Stimulated activated CD4-positive, alpha-beta T cell treated with anti-CD3 and anti-CD28 coated beads, TNF-alpha, amount 100 ng/mL, for 48 hours (primary cell): ENCODE results near the gene BMP6.

Experiments used
- DNase-seq, 3 donors: peaks; one replicate each; pipeline ENCODE4 v3.0.0-alpha.2; 2020; ENCODE audit warnings: low read depth in 3 of 3

The BMP6 gene

DNA sequence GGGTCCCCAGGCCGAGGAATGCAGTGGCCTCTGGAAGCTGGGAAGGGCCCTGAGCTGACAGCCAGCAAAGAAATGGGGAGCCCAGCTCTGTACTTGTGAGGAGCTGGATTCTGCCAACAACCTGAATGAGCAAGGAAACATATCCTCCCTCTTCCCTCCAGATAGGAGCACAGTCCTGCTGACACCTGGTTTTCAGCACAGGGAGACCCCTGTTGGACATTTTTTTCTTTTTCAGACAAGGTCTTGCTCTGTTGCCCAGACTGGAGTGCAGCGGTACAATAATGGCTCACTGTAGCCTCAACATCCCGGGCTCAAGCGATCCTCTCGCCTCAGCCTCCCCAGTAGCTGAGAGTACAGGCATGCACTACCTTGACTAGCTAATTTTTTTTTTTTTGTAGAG lies 21.5 kb downstream of the BMP6 start:
- no peak for DNase-seq

DNA sequence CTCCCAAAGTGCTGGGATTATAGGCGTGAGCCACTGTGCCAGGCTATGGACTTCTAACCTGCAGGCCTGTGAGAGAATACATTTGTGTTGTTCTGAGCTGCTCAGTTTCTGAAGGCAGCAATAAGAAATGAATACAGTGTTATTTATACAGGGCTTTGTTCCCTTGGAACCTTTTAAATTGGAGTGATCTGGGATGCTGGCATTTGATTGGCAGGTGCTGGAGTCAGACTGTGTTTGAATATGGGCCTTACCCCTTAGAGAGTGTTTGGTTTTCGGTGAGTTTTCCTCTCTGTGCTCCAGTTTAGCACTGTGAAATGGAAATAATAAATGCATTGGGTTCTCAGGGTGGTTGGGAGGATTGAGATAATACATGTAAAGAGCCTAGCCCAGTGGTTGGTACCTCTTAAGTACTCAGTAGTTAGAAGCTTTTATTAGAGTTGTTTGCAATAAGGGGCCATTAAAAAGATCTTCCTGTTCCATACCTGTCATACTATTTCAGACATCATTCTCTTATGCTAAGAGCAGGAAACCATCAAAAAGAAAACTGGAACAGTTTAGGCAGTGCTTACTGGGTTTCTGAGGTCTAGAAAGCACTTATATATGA lies 22.1 kb downstream of the BMP6 start:
- DNase-seq = no peak

DNA sequence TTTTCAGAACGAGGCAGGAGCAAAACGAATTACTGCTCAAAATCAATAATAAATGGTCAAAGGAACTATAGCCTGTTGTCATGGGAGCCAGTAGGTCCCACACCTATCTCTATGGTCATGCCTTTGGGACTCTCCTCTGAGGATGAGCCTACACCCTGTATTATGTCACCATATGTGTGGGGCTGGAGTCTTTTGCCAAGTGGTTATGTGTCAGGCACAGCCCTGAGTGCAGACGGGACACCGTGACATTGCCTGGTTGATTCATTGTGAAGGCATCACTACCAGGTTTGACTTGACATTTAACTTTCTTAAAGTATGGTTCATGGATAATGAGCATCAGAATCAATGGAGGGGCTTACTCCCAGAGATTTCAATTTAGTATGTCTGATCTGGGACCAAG lies 23.6 kb downstream of the BMP6 start:
- no peak for DNase-seq

DNA sequence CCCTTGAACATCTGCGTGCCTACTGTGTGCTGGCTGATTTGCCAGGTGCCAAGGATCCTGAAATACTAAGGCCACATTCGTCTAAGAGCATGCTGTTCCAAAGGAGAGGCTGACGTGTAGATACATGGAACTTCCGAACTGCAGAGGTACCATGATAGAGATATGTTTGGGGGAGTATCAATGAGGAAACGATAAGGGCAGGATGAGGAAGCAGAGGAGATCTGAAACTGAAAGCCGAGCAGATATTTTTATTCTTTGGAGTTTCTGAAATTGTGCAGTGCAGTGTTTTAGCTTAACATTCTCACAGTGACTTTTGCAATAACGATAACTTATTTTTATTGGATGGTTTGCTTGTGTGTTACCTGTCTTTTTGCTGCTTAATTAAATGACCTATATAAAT lies 24.3 kb downstream of the BMP6 start:
- no peak for DNase-seq

DNA sequence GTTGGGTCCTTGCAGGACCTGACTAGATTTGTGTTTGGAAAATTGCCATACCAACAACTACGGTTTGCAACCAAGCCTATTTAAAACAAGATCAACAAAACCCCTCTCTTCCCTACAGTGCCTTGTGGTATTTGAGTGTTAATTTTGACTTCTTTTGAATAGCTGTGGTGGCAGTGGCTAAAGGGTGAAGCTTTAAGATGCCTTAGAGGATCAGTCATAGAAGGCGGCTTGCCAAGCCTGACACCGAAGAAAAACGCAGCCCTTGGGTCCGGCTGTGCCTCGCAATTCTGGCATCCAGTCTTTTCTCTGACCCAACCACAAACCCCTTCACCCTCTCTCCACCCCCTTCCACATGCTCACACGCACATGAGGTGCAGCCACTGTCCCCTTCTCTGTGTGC lies 32.6 kb downstream of the BMP6 start:
- no peak for DNase-seq

DNA sequence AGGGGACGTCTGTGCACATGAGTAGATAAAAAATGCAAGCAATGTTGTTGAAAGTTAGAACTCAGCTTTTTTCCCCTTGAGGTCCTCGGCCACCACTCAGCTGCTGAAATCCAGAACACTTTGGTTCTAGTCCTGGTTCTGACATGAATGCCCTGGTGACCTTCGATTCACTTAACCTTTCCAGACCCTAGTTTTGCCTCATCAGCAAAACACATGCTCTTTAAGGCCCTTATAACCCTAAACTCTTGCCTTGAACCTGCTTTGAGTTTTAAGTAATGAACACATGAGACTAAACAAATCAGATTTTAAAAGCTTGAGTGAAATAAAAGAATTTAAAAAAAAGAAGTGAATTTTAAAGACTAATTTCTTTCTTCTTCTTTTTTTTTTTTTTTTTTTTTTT lies 33.4 kb downstream of the BMP6 start:
- DNase-seq = no peak

DNA sequence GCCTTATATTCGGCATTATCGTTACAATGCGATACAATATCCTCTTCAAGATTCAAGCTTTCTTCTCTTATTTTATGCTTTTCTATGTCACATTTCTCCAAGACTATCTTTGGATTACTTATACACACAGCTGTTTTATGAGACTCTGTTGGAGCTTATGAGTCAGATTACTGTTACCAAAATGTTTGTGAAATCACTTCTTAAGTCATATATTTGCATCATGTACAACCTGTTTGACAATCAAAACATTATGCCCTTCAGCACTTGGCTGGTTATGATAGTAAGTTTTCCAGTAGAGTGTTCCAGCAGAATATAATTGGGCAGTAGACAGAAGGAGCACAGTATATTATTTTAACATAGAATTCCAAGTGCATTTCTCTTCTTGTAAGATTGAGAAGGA lies 35.2 kb downstream of the BMP6 start:
- no peak for DNase-seq

DNA sequence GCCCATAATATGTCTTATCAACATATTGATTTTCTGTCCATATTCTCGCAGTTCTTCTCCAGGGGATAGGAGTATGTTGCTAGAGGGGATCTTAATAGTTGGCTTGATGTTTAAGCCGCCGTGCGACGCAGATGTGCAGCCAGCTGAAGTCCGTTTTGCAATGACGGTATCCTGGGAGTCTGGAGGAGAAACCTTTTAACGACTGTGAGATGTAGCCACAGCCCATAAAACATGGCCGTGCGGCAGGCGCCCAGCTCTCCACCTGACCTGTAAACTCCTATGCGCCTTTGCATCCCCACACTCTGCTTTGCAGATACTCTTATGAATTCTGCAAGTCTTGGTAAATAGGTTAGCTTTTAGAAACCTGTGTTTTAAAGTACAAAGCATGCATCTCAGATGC lies 36.9 kb downstream of the BMP6 start:
- DNase-seq = no peak

DNA sequence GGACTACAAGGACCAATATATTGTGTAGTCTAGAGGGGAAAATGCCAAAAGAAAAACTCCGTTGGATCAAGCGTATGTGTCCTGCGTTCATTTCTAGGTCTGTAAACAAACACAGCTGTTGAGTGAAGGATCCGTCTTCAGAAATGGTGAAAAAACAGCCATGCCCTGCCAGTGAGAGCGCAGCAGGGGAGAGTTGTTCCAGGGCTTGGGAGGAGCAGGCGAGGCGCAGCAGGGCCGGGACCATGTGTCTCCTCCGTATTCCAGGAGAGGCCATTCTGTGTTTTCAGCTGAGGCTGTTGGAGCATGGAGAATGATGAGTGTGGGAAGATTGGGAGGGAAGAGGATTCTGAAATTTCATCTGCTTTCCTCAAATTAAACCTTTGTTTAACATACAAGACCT lies 38.0 kb downstream of the BMP6 start:
- DNase-seq = no peak

DNA sequence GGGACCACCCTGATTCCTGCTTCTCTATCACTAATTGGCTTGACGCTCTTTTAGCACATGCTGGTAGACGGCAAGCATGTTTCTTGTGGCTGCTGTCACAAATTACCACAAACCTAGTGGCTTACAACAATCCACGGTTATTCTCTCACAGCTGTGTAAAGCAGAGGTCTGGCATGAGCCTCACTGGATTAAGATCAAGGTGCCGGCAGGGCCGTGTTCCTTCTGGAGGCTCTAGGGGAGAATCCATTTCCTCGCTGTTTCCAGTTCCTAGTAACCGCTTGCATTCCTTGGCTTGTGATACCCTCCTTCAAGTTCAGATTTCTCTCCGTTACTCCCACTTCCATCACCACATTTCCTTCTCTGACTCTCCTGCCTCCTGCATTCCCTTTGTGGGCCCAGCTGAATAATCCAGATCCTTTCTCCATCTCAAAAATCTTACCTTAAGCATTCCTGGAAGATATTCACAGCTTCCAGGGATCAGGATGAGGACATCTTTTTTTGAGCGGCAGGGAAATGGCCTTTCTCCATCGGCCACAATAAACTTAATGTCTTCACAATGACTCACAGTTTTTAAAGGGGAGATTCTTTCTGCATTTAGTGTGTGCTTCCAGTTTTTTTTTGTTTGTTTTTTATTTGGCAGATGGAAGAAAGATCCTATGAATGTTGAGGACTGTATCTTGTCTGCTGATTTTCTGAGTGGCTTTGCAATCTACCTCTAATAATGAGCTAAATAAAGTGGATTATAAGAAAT lies 39.9 kb downstream of the BMP6 start:
- DNase-seq = no peak

DNA sequence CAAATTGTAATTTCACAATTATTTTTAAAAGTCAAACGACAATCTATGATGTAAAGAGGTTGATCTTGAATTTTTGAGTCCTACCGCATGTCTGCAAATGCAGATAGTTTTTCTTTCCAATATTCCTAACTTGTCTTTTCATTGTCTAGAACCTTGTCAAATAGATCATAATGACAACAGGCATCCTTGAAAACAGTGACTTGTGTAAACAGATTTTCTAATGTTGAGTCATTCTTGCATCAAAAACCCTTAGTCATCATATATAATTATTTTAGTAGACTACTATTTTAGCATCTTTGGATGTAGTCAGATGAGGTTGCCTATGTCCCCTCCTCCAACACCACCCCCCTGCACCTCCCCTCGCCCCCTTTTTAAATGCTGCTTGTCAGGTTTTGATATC lies 43.8 kb downstream of the BMP6 start:
- no peak for DNase-seq

DNA sequence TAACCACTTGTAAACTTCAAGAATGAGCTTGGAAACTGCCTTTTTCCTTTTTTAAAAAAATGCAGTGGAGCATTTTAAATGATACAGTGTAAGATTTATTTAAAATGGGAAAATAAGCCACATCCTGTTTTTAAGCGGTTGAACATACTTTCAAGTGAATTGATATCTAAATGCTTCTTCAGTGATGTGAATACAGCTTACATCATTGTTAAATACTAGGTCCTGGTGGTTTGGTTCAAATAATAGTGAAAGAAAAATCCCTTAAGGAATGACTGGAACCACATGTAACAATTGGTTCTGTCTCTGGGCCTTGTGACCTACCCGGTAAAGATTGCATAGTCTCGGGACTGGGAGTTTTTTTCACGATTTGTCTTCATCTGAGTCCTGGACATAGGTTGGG lies 44.2 kb downstream of the BMP6 start:
- DNase-seq = no peak

DNA sequence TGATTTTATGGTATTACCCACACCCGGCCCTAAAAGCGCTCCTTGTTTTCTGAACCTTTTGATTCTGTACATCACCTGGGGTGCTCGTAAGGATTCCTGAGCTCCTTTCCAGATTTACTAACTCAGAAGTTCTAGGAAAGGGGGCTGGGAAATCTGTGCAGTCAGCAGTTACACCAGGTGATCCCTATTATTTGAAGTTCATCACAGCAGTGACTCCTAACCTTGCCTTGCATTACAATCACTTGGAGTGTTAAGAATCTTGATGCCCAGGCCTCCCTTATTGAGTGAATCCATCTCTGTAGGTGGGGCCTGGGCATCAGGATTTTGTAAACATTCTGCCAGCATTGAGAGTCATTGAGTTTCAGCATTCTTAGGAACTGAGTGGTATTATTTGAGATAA lies 44.7 kb downstream of the BMP6 start:
- no peak for DNase-seq

DNA sequence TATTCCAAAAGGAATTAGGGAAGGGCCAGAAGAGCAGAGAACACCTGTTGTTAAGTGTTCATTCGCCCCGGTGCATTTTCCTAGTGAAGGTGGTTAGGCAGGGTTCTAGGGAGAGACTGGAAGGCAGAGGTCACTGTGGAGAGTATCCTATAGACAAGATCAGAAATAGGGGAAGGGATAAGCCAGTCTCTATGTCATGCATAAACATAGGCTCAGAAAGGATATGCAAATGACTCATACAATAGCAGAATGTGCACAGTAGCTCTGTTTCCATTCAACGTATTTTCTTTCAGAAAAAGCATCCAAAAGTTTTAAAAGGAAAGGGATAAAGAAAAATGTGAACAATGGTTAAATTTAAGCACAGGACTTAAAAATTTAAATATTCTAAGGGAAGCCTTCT lies 47.4 kb downstream of the BMP6 start:
- DNase-seq = no peak

DNA sequence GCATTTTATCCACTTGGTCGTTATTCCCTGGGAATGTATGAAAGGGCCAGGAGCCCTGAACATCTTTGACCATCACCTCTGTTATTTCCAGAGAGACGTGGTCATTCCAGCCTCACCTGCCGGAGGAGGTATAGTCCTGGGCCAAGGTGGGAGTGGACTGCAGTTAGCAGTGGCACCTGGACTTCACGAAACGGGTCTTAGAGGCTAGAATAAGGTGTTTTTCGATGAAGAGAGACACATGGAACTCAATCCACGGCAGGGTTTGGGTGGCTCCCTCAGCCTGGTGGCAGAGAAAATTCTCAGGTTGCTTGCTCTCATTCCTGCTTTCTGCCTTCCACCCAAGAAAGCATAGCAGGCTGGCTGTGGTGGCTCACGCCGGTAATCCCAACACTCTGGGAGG lies 48.0 kb downstream of the BMP6 start:
- DNase-seq = no peak

DNA sequence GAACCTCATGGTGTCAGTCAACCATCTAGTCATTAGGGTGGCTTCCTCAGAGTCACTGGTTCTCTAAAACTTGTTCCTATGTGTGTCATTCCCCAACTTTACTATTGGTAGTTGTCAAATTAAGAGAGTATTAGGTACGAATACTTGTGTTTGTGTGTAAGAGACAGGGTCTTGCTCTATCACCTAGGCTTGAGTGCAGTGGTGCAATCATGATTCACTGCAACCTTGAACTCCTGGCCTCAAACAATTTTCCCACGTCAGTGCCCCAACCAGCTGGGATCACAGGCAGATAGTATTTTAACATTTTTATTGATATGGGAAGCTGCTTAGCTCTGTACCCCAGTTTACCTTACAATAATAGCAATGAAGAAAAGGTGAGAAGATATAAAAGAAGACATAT lies 50.6 kb downstream of the BMP6 start:
- DNase-seq = no peak

DNA sequence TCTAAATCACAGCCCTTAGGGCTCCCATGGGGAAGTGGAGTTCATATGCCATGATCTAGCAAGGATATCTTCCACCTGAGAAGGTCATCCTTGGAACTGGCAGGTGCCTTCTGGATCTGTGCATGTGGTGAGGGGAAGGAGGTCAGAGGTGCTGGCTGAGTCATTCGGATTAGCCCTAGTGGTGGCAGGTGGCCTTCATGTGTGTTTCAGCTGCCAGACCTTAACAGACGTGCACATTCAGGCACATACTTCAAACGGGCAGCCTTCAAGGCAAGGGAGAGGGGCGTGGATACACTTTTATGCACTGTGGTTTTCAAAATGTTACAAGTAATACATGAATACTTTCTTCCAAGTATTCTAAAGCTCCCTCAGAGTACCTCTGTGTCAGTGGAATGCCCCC lies 51.2 kb downstream of the BMP6 start:
- DNase-seq = no peak

DNA sequence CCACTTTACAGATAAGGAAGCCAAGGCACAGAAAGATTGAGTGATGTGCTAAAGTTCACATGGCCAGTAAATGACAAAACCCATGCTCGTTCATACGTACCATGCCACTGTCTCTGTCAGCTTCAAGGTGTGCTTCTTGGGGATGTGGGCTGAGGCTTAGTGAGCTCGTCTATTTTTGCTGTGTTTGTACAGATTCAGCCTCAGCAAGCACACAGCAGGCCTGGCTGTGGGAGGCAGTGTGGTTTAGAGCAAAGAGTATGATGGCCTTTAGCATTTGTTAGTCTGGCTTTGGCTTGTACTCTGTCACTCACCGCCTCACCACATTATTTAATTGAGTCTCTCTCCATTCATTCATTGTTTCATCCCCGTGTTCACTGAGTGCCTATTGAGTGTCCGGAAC lies 55.3 kb downstream of the BMP6 start:
- no peak for DNase-seq

DNA sequence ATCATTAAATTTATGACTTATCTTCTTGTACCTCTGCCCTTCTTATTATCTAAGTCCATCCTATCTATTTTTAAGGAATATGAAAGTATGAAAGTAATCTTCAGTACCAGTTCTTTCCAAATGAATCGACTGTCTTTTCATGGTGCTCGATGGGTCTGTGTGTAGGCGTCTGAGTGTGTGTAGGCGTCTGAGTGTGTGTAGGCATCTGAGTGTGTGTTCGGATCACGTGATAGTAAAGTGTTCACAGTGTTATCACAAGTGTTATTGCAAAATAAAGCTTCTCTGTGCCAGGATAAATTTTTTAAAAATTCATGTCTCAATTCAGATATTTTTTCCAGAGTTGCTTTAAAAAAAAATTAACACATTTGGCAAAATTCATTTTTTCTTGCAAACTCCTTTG lies 58.3 kb downstream of the BMP6 start:
- no peak for DNase-seq

DNA sequence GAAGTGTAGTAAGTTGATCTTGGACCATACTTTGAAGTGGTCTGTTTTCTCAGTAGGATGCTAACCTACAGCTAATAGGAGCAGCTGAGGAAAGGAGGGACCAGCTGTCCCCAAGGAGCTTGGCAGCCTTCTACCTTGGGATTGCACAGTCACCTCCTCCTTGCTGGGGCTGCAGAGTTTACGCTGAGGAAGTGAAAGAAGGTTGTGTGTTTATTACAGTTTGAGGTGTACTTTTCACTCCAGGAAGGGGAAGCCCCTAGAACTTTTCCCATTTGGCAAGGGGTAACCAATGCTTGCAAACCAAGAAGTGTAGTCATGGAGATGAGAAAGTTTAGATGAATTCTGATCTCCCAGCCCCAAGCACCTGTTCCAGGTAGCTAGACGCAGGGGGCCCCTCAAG lies 58.8 kb downstream of the BMP6 start:
- no peak for DNase-seq

DNA sequence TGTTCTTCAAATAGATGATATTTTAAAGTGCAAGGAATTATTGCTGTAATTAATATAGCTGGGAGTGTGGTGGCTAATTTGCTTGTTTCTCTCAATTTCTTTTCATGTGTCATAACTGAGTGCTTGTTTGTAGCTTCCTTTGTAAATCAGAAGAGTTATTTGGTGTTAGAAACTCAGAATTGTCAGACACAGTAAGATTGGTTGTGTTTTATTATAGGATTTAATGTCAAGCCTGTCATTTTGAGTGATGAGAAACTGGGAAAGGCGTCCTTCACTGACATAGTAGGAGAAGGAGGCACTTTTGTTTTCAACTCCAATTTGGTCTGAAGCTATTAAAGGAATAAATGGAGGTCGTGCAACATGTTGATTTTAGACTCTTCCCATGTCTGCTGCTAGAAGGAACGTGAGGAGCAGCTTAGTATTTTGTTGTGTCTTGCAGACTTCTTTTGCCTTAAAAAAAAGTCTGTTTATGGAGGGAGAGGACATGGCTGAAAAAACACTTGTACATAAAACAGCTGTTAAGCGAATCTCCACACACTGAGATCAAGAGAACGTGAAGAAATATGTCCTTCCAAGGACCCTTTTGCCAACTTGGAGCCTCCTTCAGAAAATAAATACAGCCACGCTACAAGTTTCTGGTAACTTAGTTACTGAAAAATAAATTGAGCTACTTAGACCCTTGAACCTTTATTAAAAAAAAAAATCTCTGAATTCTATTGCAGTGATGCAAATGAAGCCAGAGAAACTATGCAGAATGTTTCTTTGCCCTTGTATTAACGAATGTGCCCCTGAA lies 59.5 kb downstream of the BMP6 start:
- DNase-seq = no peak

DNA sequence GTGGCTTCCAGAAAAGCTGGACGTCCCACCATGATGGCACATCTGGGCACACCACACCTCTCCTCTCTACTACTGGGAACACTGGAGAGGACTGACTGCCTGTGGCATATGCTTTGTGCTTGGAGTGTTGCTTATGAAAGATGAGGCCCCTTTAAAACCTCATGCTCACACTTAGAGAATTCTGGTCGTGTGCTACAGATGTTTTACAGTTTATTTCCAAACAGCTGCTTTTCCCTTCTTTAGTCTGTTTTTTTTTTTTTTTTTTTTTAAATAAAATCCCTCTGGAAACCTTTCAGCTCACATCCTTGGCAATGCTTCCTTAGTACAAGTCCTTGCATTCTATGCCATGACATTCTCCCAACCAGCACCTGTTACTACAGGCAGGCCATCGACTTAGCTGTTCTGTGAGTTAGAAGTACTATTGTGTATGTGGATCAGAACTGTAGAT lies 60.3 kb downstream of the BMP6 start:
- DNase-seq = no peak

DNA sequence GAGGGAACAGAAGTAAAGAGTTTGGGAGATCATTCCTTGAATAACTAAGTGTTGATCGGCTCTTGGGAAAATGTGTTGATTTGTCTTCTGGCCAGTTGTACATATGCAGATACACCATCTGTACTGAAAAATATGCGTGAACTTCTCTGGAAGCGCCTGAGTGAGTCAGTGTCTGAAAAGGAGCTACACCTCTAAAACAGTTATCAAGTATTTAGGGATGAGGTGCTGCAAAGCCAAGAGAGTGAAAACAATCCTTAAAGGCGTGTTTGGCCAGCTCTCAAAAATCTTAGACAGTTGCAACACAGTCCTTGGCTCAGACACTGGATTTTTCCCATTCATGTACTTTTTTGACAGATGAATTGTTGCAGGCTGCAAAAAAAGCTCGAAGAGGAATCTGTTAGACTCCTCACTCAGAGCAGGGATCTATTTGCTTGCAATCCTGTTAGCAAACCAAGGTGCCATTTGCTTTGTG lies 61.3 kb downstream of the BMP6 start:
- DNase-seq = no peak
